Heart left ventricle (tissue), 16 donors: ENCODE results near the gene LSS. TPM values are rescaled to one million over a fixed set of nuclear protein-coding genes. Genes with fewer than 3 reads are reported as not detected.

Experiments
- ATAC-seq, 4 donors: fragments of 200-7000 bp; cut with Tn5 transposase; one replicate each; pipeline ENCODE4 v1.9.1; 2020 to 2022; ENCODE audit warnings: moderate library complexity in 4 of 4, mild to moderate bottlenecking in 3 of 4, moderate number of reproducible peaks in 1 of 4
- DNase-seq, 5 donors: peaks; one replicate each; pipeline ENCODE4 v3.0.0-alpha.2; 2020
- H3K27ac ChIP-seq, 12 donors: fragments of 200-600 bp; sonication (generic) in 4 of 12; one replicate each; pipeline versions ENCODE4 v1.5.0 to v1.8.0; 2016 to 2022; ENCODE audit warnings: mild to moderate bottlenecking in 2 of 12
- H3K27me3 ChIP-seq, 9 donors: fragments of 200-600 bp; sonication (generic) in 2 of 9; one replicate each; pipeline versions ENCODE4 v1.5.1 to v1.8.0; 2016 to 2022; ENCODE audit warnings: mild to moderate bottlenecking in 3 of 9
- H3K36me3 ChIP-seq, 9 donors: fragments of 200-600 bp; sonication (generic) in 2 of 9; one replicate each; pipeline versions ENCODE4 v1.5.0 to v1.8.0; 2018 to 2022; ENCODE audit warnings: mild to moderate bottlenecking in 2 of 9
- H3K4me1 ChIP-seq, 12 donors: fragments of 200-600 bp; sonication (generic) in 4 of 12; one replicate each; pipeline versions ENCODE4 v1.5.0 to v1.8.0; 2016 to 2022; ENCODE audit warnings: mild to moderate bottlenecking in 3 of 12
- H3K4me3 ChIP-seq, 12 donors: fragments of 200-600 bp; sonication (generic) in 4 of 12; one replicate each; pipeline versions ENCODE4 v1.5.0 to v1.8.0; 2017 to 2022; ENCODE audit warnings: mild to moderate bottlenecking in 9 of 12, moderate library complexity in 4 of 12
- H3K9me3 ChIP-seq, 12 donors: fragments of 200-600 bp; sonication (generic) in 4 of 12; one replicate each; pipeline versions ENCODE4 v1.5.0 to v1.8.0; 2016 to 2022; ENCODE audit warnings: mild to moderate bottlenecking in 1 of 12
- CTCF ChIP-seq, 12 donors: fragments of 200-600 bp; sonication (generic) in 4 of 12; IDR thresholded peaks; one replicate each; pipeline versions ENCODE4 v1.5.0 to v1.8.0; 2018 to 2022; ENCODE audit warnings: antibody characterized with exemption in 12 of 12, mild to moderate bottlenecking in 5 of 12
- POLR2A ChIP-seq, 2 donors: fragments of 450-650 bp; IDR thresholded peaks; one replicate each; pipeline ENCODE4 v1.6.1; 2017; ENCODE audit warnings: antibody characterized with exemption in 2 of 2, mild to moderate bottlenecking in 2 of 2, moderate library complexity in 2 of 2
- WGBS, 4 donors: extraction: QIAGEN DNeasy Blood & Tissue Kit in 2 of 4; methylation state at CpG; one replicate each; pipeline versions ENCODE4 v1.1.5 to v1.1.7; 2013 to 2018; 5-methylcytosine and 5-hydroxymethylcytosine counted together
- intact Hi-C, 10 donors: fragments of 100-400 bp; cut with DNase I; formaldehyde crosslinking; loops; one replicate each; pipeline versions ENCODE4 v1.11.1 to v1.14.2; 2022
- polyA plus RNA-seq, 2 donors: library from polyadenylated mRNA; stranded (reverse); fragments of 200-250 nt; gene quantifications; one replicate each; pipeline ENCODE4 v1.2.3, GENCODE V29; 2013
- total RNA-seq, 9 donors: library from RNA; depleted of rRNA in 2 of 9; stranded (reverse); fragments of >200 nt in 2 of 9; fragmentation: NEBNext Ultra II Directional in 3 of 9; extraction: Animal tissue kit (Norgen Biotek cat#: 25700) in 3 of 9; gene quantifications; one replicate each; pipeline versions ENCODE4 v1.1.0 to v1.2.4, GENCODE V29; 2016 to 2023
- donor health status: ischemic (EF 13 %, LVEDD 7.1; RV severe dilation, severe dysfunction).
- donor health status: healthy with polysubstance abuse.
- donor health status: DM: no; HTN: yes; CAD: no.
- donor health status: DM: no; HTN: no; CAD: no.
- donor health status: ischemic (EF 25% LVEDD 6.9; RV normal size, moderate dysfunction).
- donor health status: ischemic (EF 25% LVEDD 5.7; RV mildly dilated, moderate dysfunction).
- donor health status: healthy.
- donor health status: DM: yes; HTN: yes; CAD: no.
- donor health status: ischemic (EF 35%, LVEDD 5.7; RV mildly dilated, moderate dysfunction).
- donor health status: nonischemic (EF 11% LVEDD 7.7; RV severe dilation, severe dysfunction).
- donor health status: DM: yes; HTN: yes; CAD: no.
- donor health status: PGD.
- donor health status: ischemic (EF 29% LVEDD 5.4; RV normal size, mild dysfunction).
- donor health status: nonischemic (EF 23%, LVEDD 6.1; RV moderate dilation, normal function).

Gene LSS
- total and polyA plus RNA-seq, 11 donors: 25.1 to 65.5 (median 40.7) TPM

GRCh38 chr21:46158666-46159300 is 69.8 kb downstream of the LSS start:
- Histone ChIP-seq H3K9me3 (no peaks in the 10 kb centered on the region), H3K36me3 (peaks cover 0 to 9% (median 0%) of the 10 kb centered on the region in 9 donors), H3K27ac (no peak overlapping the region), H3K27me3 (peaks cover 0 to 9% (median 0%) of the 10 kb centered on the region in 9 donors), H3K4me1 (peaks cover 0 to 3% (median under 1%) of the 10 kb centered on the region in 12 donors), H3K4me3 (no peak overlapping the region)
- intact Hi-C loops: loop anchor here in 3 of 10 donors (5.0 to 10.0 kb wide), 3 partner anchors 64 to 86 kb away; partner anchors contain the start of gene LSS (in 1 of the 3)
- WGBS, 4 donors: 90 to 95% (median 93%) methylated on average over 9 to 10 of the region's 10 CpGs
- TF ChIP-seq POLR2A (IDR thresholded peaks at IDR 0.05) (no peak), CTCF (IDR thresholded peaks at IDR 0.05) (no peak)
- ATAC-seq: no peak
- peak in 3 of 5 donors; percentile 3 to 41 (median 7) for DNase-seq

- no peak overlapping the region for H3K4me3 ChIP-seq
- H3K27ac ChIP-seq: no peak overlapping the region
- H3K4me1 ChIP-seq: peaks cover 2 to 10% (median 7%) of the 10 kb centered on the region in 12 donors
- H3K9me3 ChIP-seq: no peaks in the 10 kb centered on the region
- DNase-seq (peak in 2 of 5 donors; percentile 4 to 12), ATAC-seq (no peak)
- 90 to 95% (median 93%) methylated on average over 8 to 15 of the region's 15 CpGs for WGBS, 4 donors
- intact Hi-C loops: loop anchor here in 3 of 10 donors (5.0 to 10.0 kb wide), 3 partner anchors 64 to 87 kb away; partner anchors contain the start of gene LSS (in 1 of the 3)
- peaks cover 0 to 9% (median 0%) of the 10 kb centered on the region in 9 donors for H3K36me3 ChIP-seq
- peaks cover 0 to 9% (median 0%) of the 10 kb centered on the region in 9 donors for H3K27me3 ChIP-seq
- TF ChIP-seq CTCF (IDR thresholded peaks at IDR 0.05) (no peak), POLR2A (IDR thresholded peaks at IDR 0.05) (no peak)
Measured at GRCh38 chr21:46157987-46158451, 70.6 kb downstream of the LSS start.

- Histone ChIP-seq H3K36me3 (peaks cover 0 to 9% (median 0%) of the 10 kb centered on the region in 9 donors), H3K4me3 (no peak overlapping the region), H3K27me3 (peaks cover 0 to 9% (median 0%) of the 10 kb centered on the region in 9 donors), H3K27ac (no peak overlapping the region), H3K4me1 (peaks cover 3 to 15% (median 10%) of the 10 kb centered on the region in 12 donors), H3K9me3 (no peaks in the 10 kb centered on the region)
- TF ChIP-seq CTCF (IDR thresholded peaks at IDR 0.05) (no peak), POLR2A (IDR thresholded peaks at IDR 0.05) (no peak)
- ATAC-seq: no peak
- intact Hi-C loops: loop anchor here in 3 of 10 donors (5.0 to 10.0 kb wide), 3 partner anchors 65 to 87 kb away; partner anchors contain the start of gene LSS (in 1 of the 3)
- 85 to 96% (median 89%) methylated on average over 11 to 12 of the region's 12 CpGs for WGBS, 4 donors
- peak in 4 of 5 donors; percentile 2 to 42 (median 18) for DNase-seq
Measured at GRCh38 chr21:46157396-46157986, 71.1 kb downstream of the LSS start.

GRCh38 chr21:46156678-46157077 is 71.9 kb downstream of the LSS start:
- H3K4me1 ChIP-seq: peaks cover 3 to 15% (median 10%) of the 10 kb centered on the region in 12 donors
- H3K4me3 ChIP-seq: no peak overlapping the region
- ATAC-seq (no peak), DNase-seq (peak in 3 of 5 donors; percentile 7 to 37 (median 12))
- H3K27ac ChIP-seq: no peak overlapping the region
- H3K9me3 ChIP-seq: no peaks in the 10 kb centered on the region
- TF ChIP-seq POLR2A (IDR thresholded peaks at IDR 0.05) (no peak), CTCF (IDR thresholded peaks at IDR 0.05) (no peak)
- H3K27me3 ChIP-seq: peaks cover 0 to 6% (median 0%) of the 10 kb centered on the region in 9 donors
- peaks cover 0 to 8% (median 0%) of the 10 kb centered on the region in 9 donors for H3K36me3 ChIP-seq
- intact Hi-C loops: loop anchor here in 3 of 10 donors (5.0 to 10.0 kb wide), 3 partner anchors 66 to 88 kb away; partner anchors contain the start of gene LSS (in 1 of the 3)
- WGBS, 4 donors: 70 to 75% (median 72%) methylated on average over 10 of the region's 10 CpGs
